ENCODE data around the gene ZCCHC24.

ZCCHC24 gene

DNA sequence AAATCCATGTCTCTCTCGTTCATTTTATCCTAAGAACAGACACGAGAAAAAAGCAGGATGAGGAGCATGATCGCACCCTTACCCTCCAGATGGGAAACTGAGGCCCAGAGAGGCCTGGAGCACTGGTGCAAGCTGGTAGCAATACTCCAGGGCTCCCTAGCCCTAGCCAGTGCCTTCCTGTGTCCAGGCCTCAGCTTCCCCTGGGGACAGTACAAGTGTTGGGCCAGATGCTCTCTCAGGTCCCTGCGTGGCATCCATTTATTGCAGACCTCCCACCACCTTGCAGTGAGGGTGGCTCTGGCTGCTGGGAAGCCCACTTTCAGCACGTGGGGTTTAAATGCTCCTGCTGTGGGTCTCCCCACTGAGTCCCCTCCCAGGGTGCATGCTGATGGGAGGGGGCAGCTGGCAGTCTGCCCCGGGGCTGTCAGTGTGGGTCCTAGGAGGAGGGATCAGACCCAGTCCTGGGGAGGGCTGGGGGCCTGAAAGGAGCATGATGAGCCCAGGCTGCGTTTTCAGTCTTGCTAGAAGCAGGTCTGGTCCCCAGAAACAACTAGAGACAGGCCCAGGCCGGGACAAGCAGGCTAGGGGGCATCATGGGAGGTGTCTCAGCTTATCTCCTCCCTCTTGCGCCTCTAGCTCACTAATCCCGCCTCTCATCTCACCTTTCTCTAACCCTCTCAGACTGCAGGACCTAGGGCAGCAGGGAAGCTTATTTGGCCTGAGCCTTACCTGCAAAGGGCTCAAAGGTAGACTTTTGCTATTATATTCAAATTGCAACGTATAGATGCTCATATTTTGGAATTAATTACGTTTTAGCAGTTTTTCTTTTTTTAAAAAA, 98.8 kb downstream of the ZCCHC24 start:
- peak overlapping the region; percentile 82 for H3K4me3 ChIP-seq (ENCODE audit: low read depth, low read length)
- TF ChIP-seq, protein P1, sequence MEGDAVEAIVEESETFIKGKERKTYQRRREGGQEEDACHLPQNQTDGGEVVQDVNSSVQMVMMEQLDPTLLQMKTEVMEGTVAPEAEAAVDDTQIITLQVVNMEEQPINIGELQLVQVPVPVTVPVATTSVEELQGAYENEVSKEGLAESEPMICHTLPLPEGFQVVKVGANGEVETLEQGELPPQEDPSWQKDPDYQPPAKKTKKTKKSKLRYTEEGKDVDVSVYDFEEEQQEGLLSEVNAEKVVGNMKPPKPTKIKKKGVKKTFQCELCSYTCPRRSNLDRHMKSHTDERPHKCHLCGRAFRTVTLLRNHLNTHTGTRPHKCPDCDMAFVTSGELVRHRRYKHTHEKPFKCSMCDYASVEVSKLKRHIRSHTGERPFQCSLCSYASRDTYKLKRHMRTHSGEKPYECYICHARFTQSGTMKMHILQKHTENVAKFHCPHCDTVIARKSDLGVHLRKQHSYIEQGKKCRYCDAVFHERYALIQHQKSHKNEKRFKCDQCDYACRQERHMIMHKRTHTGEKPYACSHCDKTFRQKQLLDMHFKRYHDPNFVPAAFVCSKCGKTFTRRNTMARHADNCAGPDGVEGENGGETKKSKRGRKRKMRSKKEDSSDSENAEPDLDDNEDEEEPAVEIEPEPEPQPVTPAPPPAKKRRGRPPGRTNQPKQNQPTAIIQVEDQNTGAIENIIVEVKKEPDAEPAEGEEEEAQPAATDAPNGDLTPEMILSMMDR (IDR thresholded peaks at IDR 0.05; ENCODE audit: low read depth, low read length), result no peak

DNA sequence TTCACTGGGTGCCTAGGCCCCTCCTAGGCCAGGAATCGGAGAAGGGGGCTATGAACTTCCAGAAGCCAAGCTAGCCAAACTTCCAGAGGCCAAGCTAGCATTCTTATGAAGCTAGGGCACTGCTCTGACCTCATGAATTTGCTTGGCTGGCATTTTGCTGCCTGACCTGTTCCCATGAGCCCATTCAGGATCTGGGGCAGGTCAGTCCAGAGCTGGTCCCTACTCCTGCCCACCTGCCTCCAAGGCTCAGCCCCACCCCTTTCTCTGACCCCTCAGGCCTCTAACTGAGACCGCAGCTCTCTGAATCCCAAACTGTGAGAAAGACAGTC, 99.4 kb downstream of the ZCCHC24 start:
- TF ChIP-seq, protein P1 (IDR thresholded peaks at IDR 0.05; ENCODE audit: low read depth, low read length), result no peak
- H3K4me3 ChIP-seq (ENCODE audit: low read depth, low read length), result no peak overlapping the region

DNA sequence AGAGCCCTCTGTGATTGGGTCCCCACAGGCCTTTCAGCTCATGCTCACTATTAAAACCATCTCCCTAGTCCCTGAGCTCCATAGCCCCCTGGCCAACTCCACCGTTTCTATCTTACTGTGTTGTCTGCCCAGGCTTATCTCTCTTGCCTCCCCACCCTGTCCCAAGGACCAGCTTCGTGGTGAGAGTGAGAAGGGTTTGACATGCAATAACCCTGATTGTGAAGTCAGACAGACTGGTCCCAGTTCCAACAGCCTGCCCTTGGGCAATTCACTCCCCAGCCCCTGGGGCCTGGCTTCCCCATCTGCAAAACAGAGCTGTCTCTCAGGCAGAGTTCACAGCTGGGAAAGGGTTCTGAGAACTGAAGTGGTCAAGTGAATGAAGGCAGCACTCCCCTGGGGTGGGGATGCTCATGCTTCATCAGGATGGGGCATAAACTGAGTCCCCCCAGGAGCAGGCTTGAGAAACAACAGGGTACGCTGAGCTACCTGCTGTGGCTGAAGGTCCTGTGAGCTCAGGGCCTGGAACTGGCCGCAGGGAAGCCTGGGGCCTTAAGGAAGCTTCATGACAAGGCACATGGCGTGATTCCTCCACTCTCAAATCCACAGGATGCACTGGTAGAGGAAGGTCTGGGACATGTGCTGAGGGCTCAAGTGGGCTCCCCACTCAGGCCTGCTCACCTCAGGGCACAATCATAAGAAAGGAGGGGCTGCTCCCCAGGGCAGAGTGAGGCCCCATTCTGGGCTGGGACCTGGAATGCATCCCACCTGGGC, 100.0 kb downstream of the ZCCHC24 start:
- no peak overlapping the region for H3K4me3 ChIP-seq (ENCODE audit: low read depth, low read length)
- TF ChIP-seq, protein P1 (IDR thresholded peaks at IDR 0.05; ENCODE audit: low read depth, low read length), result no peak

DNA sequence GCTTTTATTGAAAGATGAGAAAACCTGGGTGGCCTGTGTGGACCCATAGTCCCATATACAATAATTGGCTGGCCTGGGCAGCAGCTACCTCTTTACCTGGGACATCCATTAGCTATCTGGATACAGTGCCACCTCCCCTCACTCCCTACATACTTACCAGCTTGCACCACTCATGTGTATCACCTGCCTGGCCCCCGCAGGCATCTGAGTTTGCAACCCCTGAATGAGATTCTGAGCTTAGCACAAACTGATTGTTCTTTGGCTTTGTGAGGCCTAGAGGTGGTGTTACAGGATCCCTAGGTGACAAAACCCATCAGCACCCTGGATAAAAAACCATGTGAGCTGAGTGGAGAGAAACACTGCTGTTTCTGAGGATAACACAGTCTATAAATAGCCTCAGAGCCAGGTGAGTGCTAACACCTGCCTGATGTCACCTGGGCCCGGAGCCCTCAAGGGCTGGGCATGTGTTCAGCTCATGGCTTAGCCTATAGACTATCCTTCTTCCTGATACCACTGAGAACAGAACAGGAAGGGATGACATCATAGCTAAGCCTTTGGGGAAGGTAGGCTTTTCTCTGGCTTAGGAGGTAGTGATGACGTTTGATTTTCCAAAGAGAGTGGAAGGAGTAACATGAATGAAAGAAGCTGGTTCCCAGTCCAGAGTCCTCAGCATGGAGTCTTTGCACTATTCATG, 100.8 kb downstream of the ZCCHC24 start:
- TF ChIP-seq, protein P1 (IDR thresholded peaks at IDR 0.05; ENCODE audit: low read depth, low read length), result no peak
- no peak overlapping the region for H3K4me3 ChIP-seq (ENCODE audit: low read depth, low read length)

DNA sequence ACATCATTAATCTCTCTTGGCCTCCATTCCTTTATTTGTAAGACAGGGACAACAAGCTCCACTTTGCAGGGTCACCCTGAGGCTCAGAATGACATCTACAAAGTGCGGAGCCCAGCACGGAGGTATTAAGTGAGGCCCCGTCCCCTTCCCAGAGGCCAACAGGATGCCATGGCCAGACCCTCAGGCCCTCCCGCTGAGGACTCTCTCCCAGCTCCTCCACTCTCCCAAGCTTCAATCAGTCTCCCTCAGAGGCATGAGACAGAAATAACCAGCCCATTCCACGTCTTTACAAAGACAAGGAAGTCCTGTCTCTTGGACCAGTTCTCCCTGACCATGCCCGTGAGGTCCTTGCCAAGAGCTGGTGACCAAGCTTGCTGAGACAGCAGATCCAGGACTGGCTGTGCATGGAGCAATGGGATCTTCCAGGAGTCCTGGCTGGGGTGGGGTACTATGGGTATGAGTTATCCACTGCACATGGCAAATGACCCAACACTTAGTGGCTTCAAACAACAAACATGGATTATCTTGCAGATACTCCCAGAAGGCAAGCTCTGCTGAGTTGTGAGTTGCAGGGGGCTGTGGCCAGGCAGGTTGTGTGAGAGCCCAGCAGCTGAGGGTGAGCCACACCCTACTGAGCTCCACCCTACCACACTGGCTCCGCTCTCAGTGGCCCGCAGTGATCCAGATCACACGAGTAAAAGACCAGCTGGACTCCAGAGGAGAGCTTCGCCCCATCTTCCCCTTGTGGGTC, 102.4 kb downstream of the ZCCHC24 start:
- H3K4me3 ChIP-seq (ENCODE audit: low read depth, low read length), result no peak overlapping the region
- TF ChIP-seq, protein P1 (IDR thresholded peaks at IDR 0.05; ENCODE audit: low read depth, low read length), result no peak

DNA sequence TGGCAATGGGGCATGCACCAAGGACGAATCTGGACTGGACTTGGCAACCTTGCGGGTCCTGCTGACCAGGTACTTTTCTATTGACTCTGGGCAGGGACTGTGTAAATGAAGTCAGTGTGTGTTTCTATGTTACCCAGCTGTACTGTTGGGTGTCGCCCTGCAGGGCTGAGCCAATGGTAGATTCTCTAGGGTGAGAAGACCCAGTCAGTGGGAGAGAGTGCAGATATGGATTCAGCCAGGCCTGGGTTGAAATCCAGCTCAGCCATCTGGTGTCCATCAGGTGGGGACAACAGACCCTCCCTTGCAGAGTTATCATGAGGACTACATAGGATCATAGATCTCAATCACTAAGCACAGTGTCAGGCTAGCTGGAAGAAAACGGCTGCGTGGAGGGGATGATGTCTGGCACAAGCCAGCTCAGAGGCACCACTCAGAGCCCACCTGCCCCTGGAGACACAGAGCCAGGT, 103.1 kb downstream of the ZCCHC24 start:
- TF ChIP-seq, protein P1 (IDR thresholded peaks at IDR 0.05; ENCODE audit: low read depth, low read length), result no peak
- H3K4me3 ChIP-seq (ENCODE audit: low read depth, low read length), result no peak overlapping the region

Measured in WI38 (cell line).